GF-D8 (cell line): ENCODE results near the gene APOB.

Experiments used
- DNase-seq: peaks from one replicate; lab custom pipeline; 2025; lab: John Stamatoyannopoulos, UW

The APOB gene

DNA sequence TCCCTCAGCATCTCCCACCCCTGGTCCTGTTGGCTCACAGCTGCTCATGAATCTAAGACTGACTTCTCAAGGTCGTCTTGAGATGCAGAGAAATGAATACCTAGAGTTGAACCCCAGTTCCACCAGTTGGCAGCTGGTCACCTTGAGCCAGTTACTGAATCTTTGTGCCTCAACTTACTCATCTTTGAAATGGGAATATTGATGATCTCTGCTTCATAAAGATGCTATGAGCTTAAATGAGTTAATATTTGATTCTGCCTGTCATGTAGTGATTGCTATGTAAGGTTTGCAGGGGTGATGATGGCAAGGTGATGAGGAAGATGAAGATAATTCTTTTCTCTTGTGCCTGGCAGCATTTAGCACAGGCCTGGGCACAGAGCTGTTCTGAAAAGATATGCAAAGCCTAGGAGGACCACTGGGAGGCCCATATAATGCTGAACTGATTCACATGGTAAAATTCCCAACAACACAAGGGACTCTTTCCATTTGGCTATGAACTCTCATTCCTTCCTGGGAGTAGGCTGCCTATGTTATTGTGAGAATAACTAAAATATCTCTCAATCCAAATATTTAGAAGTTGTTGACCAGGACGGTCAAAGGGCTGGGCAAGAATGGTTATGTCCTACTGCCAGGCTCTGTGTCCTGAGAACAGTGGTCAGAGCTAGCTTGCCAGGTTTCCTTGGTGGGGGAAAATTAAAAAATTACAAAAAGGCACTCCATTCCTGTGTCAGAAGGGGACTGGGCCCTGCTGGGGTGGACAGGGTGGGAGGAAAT lies 70.9 kb downstream of the APOB start:
- no peak for DNase-seq

- no peak for DNase-seq
These were observed 71.8 kb downstream of the APOB start for GRCh38 chr2:20972110-20972509.

GRCh38 chr2:20970068-20970467 lies 73.8 kb downstream of the APOB start:
- DNase-seq, result no peak

DNA sequence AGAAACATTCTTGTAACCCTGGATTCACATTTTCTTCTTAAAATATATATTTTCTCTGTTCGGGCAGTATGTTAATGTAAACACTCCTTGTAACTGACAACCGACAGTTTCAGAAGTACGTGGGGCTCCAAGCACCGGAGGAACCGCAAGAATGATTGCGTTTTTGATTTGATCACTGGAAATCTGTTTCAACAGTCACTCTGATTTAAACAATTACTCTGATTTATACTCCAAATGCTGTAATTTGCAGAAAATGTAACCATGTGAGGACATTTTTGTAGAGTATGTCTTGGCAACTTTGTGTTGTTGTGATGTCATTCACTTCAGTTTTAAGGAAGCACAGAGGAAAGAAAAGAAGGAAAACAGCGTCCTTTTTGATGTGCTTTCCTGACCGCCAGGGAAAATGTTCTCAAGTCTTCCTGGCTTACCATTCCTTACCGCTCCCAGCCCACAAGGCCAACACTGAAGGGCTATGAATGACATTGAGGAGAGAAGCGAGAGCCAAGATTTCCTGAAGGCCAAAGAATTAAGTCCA lies 77.7 kb downstream of the APOB start:
- DNase-seq, result no peak

DNA sequence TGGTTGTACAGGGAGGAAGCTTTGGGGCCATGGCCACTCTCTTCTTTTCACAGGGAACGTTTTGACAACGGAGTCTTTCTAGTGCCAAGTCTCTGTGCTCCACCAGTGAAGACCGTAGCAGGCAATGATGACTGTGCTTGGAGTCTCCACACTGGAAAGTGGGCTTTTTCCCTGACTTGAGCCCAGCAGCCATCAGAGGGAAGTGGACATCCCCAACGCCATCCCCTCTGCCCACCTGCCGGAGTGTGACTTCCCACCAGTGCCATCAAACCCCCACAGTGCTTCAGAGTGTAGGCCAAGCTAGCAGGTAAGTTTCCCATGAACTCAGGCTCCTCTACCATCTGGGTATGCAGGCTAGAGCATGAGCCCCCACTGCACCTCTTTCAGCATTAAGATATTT lies 78.7 kb downstream of the APOB start:
- no peak for DNase-seq

DNA sequence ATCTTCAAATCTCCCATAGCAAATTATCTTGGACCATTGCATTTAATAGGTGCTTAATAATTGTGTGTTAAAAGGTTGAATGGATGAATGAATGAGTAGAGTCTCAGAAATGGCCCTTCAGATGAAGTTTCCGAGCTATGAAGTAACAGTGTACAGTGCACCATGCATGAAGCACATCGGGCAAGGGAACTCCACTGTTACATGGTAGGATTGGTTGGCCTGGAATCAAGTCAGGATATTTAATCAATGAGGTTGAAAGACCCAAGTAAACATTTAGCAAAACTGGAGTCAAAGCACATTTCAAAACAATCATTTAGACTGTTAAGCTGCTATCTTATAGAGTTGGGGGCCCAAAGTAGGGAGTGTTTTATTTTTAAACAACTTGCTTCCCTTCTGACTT lies 80.0 kb downstream of the APOB start:
- DNase-seq, result no peak

- no peak for DNase-seq
These were observed 80.8 kb downstream of the APOB start for GRCh38 chr2:20962939-20963557.

- DNase-seq, result no peak
These were observed 82.0 kb downstream of the APOB start for GRCh38 chr2:20961858-20962257.

DNA sequence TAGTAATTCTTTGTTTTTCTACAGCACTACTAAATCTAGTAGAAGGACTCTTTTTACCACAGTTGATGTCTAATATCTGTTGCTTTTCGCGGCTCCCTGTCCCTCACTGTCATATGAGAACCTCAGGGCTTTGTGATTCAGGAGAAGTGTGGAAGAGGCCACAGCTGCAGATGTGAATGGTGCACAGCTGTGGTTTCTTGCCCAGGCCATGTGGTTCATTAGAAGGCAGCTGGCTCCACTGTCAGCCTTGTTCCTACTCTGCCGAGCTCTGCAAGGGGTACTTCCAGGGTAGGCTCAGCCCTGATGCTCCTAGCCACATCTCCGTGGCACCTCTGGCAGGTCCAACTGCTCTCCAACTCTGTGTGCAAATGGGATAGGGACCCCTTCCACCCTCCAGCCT lies 83.9 kb downstream of the APOB start:
- DNase-seq, result no peak

GRCh38 chr2:20959252-20959651 lies 84.6 kb downstream of the APOB start:
- no peak for DNase-seq

DNA sequence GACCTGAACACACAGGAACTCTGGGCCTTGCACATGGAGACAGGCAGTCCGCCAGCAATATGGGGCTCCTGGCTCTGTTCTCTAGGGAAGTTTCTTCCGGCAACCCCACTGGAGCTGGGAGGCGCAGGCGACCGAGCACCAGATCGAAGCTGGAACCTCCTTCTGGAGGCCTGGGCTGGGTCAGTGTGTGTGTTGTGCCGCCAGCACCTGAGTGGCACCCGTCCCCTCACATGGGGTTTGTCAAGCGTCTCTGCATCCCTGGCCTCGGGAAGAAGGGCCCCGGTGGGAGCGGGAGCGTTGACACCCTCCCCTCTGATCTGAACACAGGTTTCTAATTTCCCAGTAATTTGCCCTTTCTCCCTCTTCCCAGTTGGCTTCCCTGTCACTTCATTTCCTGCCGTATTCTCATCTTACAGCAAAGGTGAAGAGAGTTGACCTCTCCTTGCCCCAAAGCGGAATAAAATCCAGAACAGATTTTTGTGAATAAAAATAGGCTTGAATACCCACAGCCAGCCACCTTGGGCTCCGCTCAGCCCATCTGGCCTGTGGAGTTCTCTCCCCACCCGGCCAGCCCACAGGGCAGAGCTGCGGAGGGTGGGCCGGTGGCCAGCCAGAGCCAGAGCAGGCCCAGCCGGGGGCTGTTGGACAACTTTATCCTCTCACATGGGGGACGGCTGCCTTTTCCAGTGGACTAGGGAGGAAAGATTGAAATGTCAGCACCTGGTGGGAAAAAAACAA lies 85.9 kb downstream of the APOB start:
- DNase-seq, result no peak

DNA sequence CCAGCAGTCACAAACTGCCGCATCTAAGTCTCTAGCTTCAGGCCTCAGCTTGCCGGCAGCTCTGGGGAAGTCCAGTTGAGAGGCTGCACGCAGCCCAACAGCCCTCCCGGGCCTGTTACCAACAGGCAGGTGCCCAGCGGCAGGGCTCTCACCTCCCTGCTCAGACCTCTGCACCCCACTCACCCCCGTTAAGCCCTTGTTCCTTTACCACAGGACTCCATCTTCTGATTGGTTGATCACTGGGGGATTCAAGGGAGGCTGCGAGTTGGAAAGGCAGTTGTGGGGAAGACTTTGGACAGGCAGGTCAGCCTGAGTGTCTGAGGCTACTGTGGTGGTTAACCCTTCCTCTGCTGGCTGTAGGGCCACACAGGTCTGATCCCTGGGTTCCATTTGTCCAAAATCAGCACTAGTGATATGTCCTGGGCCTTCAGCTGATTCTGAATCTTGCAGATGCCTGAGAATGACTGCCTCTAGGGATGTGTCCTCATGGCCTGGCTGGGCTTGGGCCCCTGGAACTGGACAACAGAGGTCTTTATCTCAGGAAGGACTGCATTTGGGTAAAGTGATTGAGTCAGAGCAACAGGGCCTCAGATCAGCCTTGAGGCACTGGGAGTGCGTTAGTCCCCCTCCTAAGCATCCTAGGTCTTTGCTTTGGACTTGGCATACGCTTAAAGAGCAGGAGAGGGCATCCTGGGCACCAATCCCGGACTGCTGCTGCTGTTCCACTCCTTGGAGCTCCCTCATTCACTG lies 88.4 kb downstream of the APOB start:
- no peak for DNase-seq

GRCh38 chr2:20953146-20953824 lies 90.6 kb downstream of the APOB start:
- DNase-seq, result no peak
